CD4-positive, alpha-beta T cell (primary cell): ENCODE measurements around the gene CSRP1. TPM values are rescaled to one million over a fixed set of nuclear protein-coding genes. Genes with fewer than 3 reads are reported as not detected.

ENCODE experiments used
- ATAC-seq: fragments of 200-7000 bp; cut with Tn5 transposase; one replicate; pipeline ENCODE4 v1.10.0; 2022; ENCODE audit warnings: mild to moderate bottlenecking; ENCODE audit not compliant: poor library complexity
- CTCF ChIA-PET: fragments of 350-600 bp; sonication (Branson Sonifier 250); formaldehyde crosslinking; loops from one replicate; lab custom pipeline; 2021; ENCODE audit warnings: antibody characterized with exemption, inconsistent platforms; lab: Charles Lee
- POLR2A ChIA-PET: fragments of 350-600 bp; sonication (Branson Sonifier 250); formaldehyde crosslinking; loops from one replicate; lab custom pipeline; 2021; ENCODE audit warnings: antibody characterized with exemption, inconsistent platforms; lab: Charles Lee
- DNase-seq, 14 experiments: peaks; one replicate each; pipeline ENCODE4 v3.0.0-alpha.2; 2013 to 2020; ENCODE audit warnings: mixed read lengths in 2 of 14
- H3K27ac ChIP-seq, 2 donors: one replicate each; pipeline versions ENCODE4 v1.5.1 to v1.7.0; 2013; ENCODE audit warnings: low read length in 2 of 2, low read depth in 1 of 2, mild to moderate bottlenecking in 1 of 2
- H3K27me3 ChIP-seq, 2 experiments: 1 replicate in 1 of 2; 2 replicates in 1 of 2; pipeline versions ENCODE4 v1.6.1 to v1.7.0; 2013; ENCODE audit warnings: low read length in 2 of 2, control low read depth in 1 of 2, mild to moderate bottlenecking in 1 of 2, moderate library complexity in 1 of 2; ENCODE audit not compliant: insufficient read depth in 2 of 2, control insufficient read depth in 1 of 2
- H3K36me3 ChIP-seq: one replicate; pipeline ENCODE4 v1.6.1; 2013; ENCODE audit warnings: low read length, control low read depth; ENCODE audit not compliant: insufficient read depth
- H3K4me1 ChIP-seq: one replicate; pipeline ENCODE4 v1.6.1; 2013; ENCODE audit warnings: low read length, control low read depth; ENCODE audit not compliant: insufficient read depth
- H3K4me3 ChIP-seq: one replicate; pipeline ENCODE4 v1.5.1; 2013; ENCODE audit warnings: mild to moderate bottlenecking, low read length, moderate library complexity
- H3K9me3 ChIP-seq, 2 experiments: 1 replicate in 1 of 2; 2 replicates in 1 of 2; pipeline versions ENCODE4 v1.6.1 to v1.7.0; 2013; ENCODE audit warnings: low read length in 2 of 2, mild to moderate bottlenecking in 2 of 2, control low read depth in 1 of 2, moderate library complexity in 1 of 2; ENCODE audit not compliant: control insufficient read depth in 1 of 2, insufficient read depth in 1 of 2
- H3K27ac Mint-ChIP-seq: one replicate; pipeline ENCODE4 v1.8.0; 2020; ENCODE audit warnings: mixed read lengths
- H3K27me3 Mint-ChIP-seq: one replicate; pipeline ENCODE4 v1.8.0; 2021; ENCODE audit warnings: mixed read lengths
- H3K36me3 Mint-ChIP-seq: one replicate; pipeline ENCODE4 v1.8.0; 2021; ENCODE audit warnings: low read depth, mixed read lengths
- H3K4me1 Mint-ChIP-seq: one replicate; pipeline ENCODE4 v1.8.0; 2021; ENCODE audit warnings: low read depth, mixed read lengths
- H3K4me3 Mint-ChIP-seq: one replicate; pipeline ENCODE4 v1.8.0; 2020; ENCODE audit warnings: mild to moderate bottlenecking, mixed read lengths
- H3K9me3 Mint-ChIP-seq: one replicate; pipeline ENCODE4 v1.8.0; 2020; ENCODE audit warnings: mixed read lengths
- CTCF ChIP-seq: fragments of 200-600 bp; IDR thresholded peaks from one replicate; pipeline ENCODE4 v1.8.0; 2022; ENCODE audit warnings: antibody characterized with exemption, mild to moderate bottlenecking
- intact Hi-C, 2 experiments: fragments of 100-400 bp; cut with DNase I in 1 of 2; cut with micrococcal nuclease in 1 of 2; formaldehyde crosslinking; loops; one replicate each; pipeline versions ENCODE4 v1.15.1 to v1.9.0; 2023 to 2025; cut with DNase I, micrococcal nuclease
- total RNA-seq, 174 experiments: library from RNA in 2 of 174; stranded (reverse) in 2 of 174; gene quantifications; one replicate each; pipeline ENCODE4 v1.2.3 and lab custom pipeline; 2021 to 2026

The CSRP1 gene
- total RNA-seq, 2 experiments from 2014 or later, result 34.8 to 39.9 TPM

- peaks cover 2% of the 10 kb centered on the region for H3K9me3 Mint-ChIP-seq
- no peaks in the 10 kb centered on the region for H3K36me3 Mint-ChIP-seq
- DNase-seq (no peak), ATAC-seq (no peak)
- ChIA-PET CTCF (no interaction called here), POLR2A (no interaction called here)
- no peaks in the 10 kb centered on the region for H3K4me1 Mint-ChIP-seq
- H3K27ac Mint-ChIP-seq, result no peak overlapping the region
- H3K27me3 ChIP-seq, result no peaks in the 10 kb centered on the region
- intact Hi-C loops, result no loop called here
- H3K27ac ChIP-seq, result no peak overlapping the region
- no peaks in the 10 kb centered on the region for H3K36me3 ChIP-seq
- TF ChIP-seq CTCF, result no peak
- no peaks in the 10 kb centered on the region for H3K27me3 Mint-ChIP-seq
- H3K4me3 Mint-ChIP-seq, result no peak overlapping the region
- H3K9me3 ChIP-seq, result no peaks in the 10 kb centered on the region
- no peak overlapping the region for H3K4me3 ChIP-seq
- H3K4me1 ChIP-seq, result no peaks in the 10 kb centered on the region
Measured at GRCh38 chr1:201457508-201457960, 49.4 kb downstream of the CSRP1 start.

- Histone ChIP-seq H3K4me3 (no peak overlapping the region), H3K27ac (no peak overlapping the region), H3K4me1 (no peaks in the 10 kb centered on the region), H3K27me3 (no peaks in the 10 kb centered on the region), H3K9me3 (no peaks in the 10 kb centered on the region), H3K36me3 (no peaks in the 10 kb centered on the region)
- no peaks in the 10 kb centered on the region for H3K4me1 Mint-ChIP-seq
- H3K4me3 Mint-ChIP-seq, result no peak overlapping the region
- no peak for TF ChIP-seq CTCF
- no peak overlapping the region for H3K27ac Mint-ChIP-seq
- ChIA-PET POLR2A (no interaction called here), CTCF (no interaction called here)
- intact Hi-C loops, result no loop called here
- H3K27me3 Mint-ChIP-seq, result peaks cover 3% of the 10 kb centered on the region
- no peaks in the 10 kb centered on the region for H3K36me3 Mint-ChIP-seq
- peaks cover 2% of the 10 kb centered on the region for H3K9me3 Mint-ChIP-seq
- ATAC-seq (no peak), DNase-seq (peak in 1 of 14 experiments; percentile 25)
Measured at GRCh38 chr1:201456499-201457309, 50.2 kb downstream of the CSRP1 start.

- Mint-ChIP-seq H3K36me3 (no peaks in the 10 kb centered on the region), H3K9me3 (peaks cover 2% of the 10 kb centered on the region), H3K4me1 (no peaks in the 10 kb centered on the region), H3K27me3 (peaks cover 5% of the 10 kb centered on the region), H3K4me3 (no peak overlapping the region), H3K27ac (no peak overlapping the region)
- Histone ChIP-seq H3K27ac (no peak overlapping the region), H3K4me1 (no peaks in the 10 kb centered on the region), H3K36me3 (no peaks in the 10 kb centered on the region), H3K27me3 (no peaks in the 10 kb centered on the region), H3K4me3 (no peak overlapping the region), H3K9me3 (no peaks in the 10 kb centered on the region)
- TF ChIP-seq CTCF, result no peak
- DNase-seq, result no peak
- POLR2A ChIA-PET, result no interaction called here
- CTCF ChIA-PET, result no interaction called here
- no peak for ATAC-seq
- intact Hi-C loops, result no loop called here
Measured at GRCh38 chr1:201455098-201455497, 51.8 kb downstream of the CSRP1 start.
